ENCODE results near the gene TSPAN2.

DNA sequence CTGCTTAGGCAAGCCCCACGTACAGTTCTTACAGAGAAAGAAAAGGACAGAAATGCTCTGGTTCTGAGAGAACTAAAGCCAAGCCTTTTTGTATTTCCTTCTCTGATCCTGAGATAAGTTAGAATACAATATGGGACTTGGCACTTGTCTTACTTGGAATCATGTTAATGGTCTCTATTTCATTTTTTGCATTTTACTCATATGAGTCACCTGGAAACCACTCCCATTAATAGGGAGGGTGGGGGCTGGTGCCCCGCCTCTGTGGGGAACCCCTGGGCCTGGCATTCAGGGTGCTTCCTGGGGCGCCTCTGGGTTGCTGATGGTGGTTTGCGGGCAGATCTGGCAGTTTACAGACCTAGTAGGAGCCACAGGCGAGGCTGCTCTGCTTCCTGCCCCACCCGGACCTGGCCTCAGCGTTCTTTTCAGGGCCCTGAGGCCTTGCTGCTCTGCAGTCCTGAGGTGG, 26.7 kb downstream of the TSPAN2 start:
- TF ChIP-seq EZH2 (IDR thresholded peaks at IDR 0.05; ENCODE audit: low read depth, unreplicated experiment) (no peak), JUNB (IDR thresholded peaks at IDR 0.05; ENCODE audit: unreplicated experiment) (no peak), POLR2AphosphoS5 (IDR thresholded peaks at IDR 0.05; ENCODE audit: low read depth) (no peak), EZH2phosphoT487 (IDR thresholded peaks at IDR 0.05; ENCODE audit: unreplicated experiment) (no peak), CREB1 (CRISPR knock-in tag; IDR thresholded peaks at IDR 0.05; ENCODE audit: low read depth) (no peak), STAT1 (IDR thresholded peaks at IDR 0.05; ENCODE audit: unreplicated experiment) (no peak), ZNF331 (CRISPR knock-in tag; IDR thresholded peaks at IDR 0.05; ENCODE audit: low read depth) (no peak)
- TF ChIP-seq, protein P1, sequence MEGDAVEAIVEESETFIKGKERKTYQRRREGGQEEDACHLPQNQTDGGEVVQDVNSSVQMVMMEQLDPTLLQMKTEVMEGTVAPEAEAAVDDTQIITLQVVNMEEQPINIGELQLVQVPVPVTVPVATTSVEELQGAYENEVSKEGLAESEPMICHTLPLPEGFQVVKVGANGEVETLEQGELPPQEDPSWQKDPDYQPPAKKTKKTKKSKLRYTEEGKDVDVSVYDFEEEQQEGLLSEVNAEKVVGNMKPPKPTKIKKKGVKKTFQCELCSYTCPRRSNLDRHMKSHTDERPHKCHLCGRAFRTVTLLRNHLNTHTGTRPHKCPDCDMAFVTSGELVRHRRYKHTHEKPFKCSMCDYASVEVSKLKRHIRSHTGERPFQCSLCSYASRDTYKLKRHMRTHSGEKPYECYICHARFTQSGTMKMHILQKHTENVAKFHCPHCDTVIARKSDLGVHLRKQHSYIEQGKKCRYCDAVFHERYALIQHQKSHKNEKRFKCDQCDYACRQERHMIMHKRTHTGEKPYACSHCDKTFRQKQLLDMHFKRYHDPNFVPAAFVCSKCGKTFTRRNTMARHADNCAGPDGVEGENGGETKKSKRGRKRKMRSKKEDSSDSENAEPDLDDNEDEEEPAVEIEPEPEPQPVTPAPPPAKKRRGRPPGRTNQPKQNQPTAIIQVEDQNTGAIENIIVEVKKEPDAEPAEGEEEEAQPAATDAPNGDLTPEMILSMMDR (conservative IDR thresholded peaks at IDR 0.05; ENCODE audit: low read depth in 2 of 2): no peak
- TF ChIP-seq, protein P2, sequence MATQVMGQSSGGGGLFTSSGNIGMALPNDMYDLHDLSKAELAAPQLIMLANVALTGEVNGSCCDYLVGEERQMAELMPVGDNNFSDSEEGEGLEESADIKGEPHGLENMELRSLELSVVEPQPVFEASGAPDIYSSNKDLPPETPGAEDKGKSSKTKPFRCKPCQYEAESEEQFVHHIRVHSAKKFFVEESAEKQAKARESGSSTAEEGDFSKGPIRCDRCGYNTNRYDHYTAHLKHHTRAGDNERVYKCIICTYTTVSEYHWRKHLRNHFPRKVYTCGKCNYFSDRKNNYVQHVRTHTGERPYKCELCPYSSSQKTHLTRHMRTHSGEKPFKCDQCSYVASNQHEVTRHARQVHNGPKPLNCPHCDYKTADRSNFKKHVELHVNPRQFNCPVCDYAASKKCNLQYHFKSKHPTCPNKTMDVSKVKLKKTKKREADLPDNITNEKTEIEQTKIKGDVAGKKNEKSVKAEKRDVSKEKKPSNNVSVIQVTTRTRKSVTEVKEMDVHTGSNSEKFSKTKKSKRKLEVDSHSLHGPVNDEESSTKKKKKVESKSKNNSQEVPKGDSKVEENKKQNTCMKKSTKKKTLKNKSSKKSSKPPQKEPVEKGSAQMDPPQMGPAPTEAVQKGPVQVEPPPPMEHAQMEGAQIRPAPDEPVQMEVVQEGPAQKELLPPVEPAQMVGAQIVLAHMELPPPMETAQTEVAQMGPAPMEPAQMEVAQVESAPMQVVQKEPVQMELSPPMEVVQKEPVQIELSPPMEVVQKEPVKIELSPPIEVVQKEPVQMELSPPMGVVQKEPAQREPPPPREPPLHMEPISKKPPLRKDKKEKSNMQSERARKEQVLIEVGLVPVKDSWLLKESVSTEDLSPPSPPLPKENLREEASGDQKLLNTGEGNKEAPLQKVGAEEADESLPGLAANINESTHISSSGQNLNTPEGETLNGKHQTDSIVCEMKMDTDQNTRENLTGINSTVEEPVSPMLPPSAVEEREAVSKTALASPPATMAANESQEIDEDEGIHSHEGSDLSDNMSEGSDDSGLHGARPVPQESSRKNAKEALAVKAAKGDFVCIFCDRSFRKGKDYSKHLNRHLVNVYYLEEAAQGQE (IDR thresholded peaks at IDR 0.05; ENCODE audit: unreplicated experiment): no peak

Data from GM23338 (cell line).